Left lung (tissue), 10 donors: ENCODE results near the gene PLA2G2E. TPM values are rescaled to one million over a fixed set of nuclear protein-coding genes. Genes with fewer than 3 reads are reported as not detected.
A peak's percentile ranks its signal among the peaks of the same experiment; 100 is the strongest.
"Not testable (repeated sequence)": the region's sequence is repeated elsewhere in the genome, so short reads cannot be mapped to it uniquely, and the experiment has no call there.

ENCODE experiments used
- ATAC-seq: fragments of 200-7000 bp; cut with Tn5 transposase; one replicate; pipeline ENCODE4 v1.9.1; 2020; ENCODE audit warnings: moderate library complexity
- DNase-seq, 4 donors: peaks; one replicate each; pipeline ENCODE4 v3.0.0-alpha.2; 2013 to 2020
- H3K27ac ChIP-seq, 2 donors: fragments of 200-600 bp; sonication (generic) in 1 of 2; one replicate each; pipeline versions ENCODE4 v1.5.0 to v1.8.0; 2020 to 2021
- H3K27me3 ChIP-seq, 2 donors: fragments of 200-600 bp; sonication (generic) in 1 of 2; one replicate each; pipeline versions ENCODE4 v1.5.0 to v1.8.0; 2020 to 2021
- H3K36me3 ChIP-seq, 2 donors: fragments of 200-600 bp; sonication (generic) in 1 of 2; one replicate each; pipeline versions ENCODE4 v1.5.0 to v1.8.0; 2020 to 2021
- H3K4me1 ChIP-seq, 2 donors: fragments of 200-600 bp; one replicate each; pipeline ENCODE4 v1.8.0; 2021
- H3K4me3 ChIP-seq, 2 donors: fragments of 200-600 bp; sonication (generic) in 1 of 2; one replicate each; pipeline versions ENCODE4 v1.5.0 to v1.8.0; 2020 to 2021; ENCODE audit warnings: mild to moderate bottlenecking in 1 of 2
- H3K9me3 ChIP-seq, 2 donors: fragments of 200-600 bp; sonication (generic) in 1 of 2; one replicate each; pipeline versions ENCODE4 v1.5.0 to v1.8.0; 2020 to 2021
- intact Hi-C, 2 donors: fragments of 100-400 bp; cut with DNase I; formaldehyde crosslinking; loops; one replicate each; pipeline versions ENCODE4 v1.11.2 to v1.14.2; 2022
- polyA plus RNA-seq, 6 donors: library from polyadenylated mRNA; unstranded; fragments of 120-200 nt; gene quantifications; one replicate each; pipeline ENCODE4 v1.2.1, GENCODE V29; 2013; ENCODE audit not compliant: insufficient read length in 6 of 6
- total RNA-seq, 2 donors: library from RNA; stranded (reverse); fragmentation: NEBNext Ultra II Directional; extraction: Animal tissue kit (Norgen Biotek cat#: 25700); gene quantifications; one replicate each; pipeline ENCODE4 v1.2.1, GENCODE V29; 2021
- TF ChIP-seq, protein P1 (sequence below), 2 donors: fragments of 200-600 bp; sonication (generic) in 1 of 2; IDR thresholded peaks; one replicate each; pipeline versions ENCODE4 v1.5.0 to v1.8.0; 2021; ENCODE audit warnings: antibody characterized with exemption in 2 of 2
- donor health status: DM: no; HTN: yes; CAD: no.
- donor health status: DM: no; HTN: no; CAD: no.

The PLA2G2E gene
- total and polyA plus RNA-seq, 8 donors: not detected

DNA sequence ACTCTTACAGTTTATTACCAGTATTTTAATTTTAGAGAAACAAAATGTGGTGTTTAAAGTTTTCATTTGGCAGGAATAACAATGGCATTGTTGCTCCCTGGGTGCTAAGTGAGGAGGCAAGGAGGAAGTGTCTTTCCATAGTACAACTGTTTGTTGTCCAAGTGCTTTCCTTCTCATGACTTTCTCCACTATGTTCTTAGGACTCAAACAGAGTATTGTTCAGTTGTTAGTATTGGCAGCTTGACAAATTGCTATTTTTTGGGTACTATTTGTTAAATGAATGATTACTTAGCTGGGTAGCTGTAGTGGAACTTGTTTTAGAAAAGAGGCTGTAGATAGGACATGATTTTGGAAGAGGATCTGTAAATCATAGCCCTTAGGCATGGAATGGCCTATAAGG is 33.8 kb downstream of the PLA2G2E start:
- H3K4me3 ChIP-seq: no peak overlapping the region
- H3K36me3 ChIP-seq: peaks cover 0 to 37% of the 10 kb centered on the region in 2 donors
- DNase-seq: no peak
- TF ChIP-seq, protein P1, sequence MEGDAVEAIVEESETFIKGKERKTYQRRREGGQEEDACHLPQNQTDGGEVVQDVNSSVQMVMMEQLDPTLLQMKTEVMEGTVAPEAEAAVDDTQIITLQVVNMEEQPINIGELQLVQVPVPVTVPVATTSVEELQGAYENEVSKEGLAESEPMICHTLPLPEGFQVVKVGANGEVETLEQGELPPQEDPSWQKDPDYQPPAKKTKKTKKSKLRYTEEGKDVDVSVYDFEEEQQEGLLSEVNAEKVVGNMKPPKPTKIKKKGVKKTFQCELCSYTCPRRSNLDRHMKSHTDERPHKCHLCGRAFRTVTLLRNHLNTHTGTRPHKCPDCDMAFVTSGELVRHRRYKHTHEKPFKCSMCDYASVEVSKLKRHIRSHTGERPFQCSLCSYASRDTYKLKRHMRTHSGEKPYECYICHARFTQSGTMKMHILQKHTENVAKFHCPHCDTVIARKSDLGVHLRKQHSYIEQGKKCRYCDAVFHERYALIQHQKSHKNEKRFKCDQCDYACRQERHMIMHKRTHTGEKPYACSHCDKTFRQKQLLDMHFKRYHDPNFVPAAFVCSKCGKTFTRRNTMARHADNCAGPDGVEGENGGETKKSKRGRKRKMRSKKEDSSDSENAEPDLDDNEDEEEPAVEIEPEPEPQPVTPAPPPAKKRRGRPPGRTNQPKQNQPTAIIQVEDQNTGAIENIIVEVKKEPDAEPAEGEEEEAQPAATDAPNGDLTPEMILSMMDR (IDR thresholded peaks at IDR 0.05): no peak
- H3K4me1 ChIP-seq: peaks cover 7 to 16% of the 10 kb centered on the region in 2 donors
- H3K27me3 ChIP-seq: no peaks in the 10 kb centered on the region
- no peak for ATAC-seq
- no peaks in the 10 kb centered on the region for H3K9me3 ChIP-seq
- intact Hi-C loops: no loop called here
- H3K27ac ChIP-seq: no peak overlapping the region

DNA sequence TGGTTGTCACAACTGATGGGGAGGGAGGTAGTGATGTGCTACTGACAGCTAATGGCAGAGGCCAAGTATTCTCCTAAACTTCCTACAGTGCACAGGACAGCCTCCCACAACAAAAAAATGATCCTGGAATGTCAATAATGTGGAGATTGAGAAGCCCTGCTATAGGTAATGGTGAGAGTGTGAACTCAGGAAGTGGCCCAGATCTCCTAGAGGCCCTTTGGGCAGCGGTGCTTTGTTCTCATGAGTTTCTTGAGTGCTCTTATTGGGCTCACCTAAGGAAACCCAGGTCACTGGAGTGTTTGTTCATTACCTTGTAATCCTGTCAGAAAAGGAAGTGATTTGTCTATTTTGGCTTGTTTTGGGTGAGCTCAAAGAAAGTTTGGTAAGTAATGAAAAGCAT is 35.3 kb downstream of the PLA2G2E start:
- TF ChIP-seq, protein P1 (IDR thresholded peaks at IDR 0.05): no peak
- intact Hi-C loops: no loop called here
- ATAC-seq (peak; percentile 78), DNase-seq (peak in 1 of 4 donors; percentile 24)
- no peaks in the 10 kb centered on the region for H3K9me3 ChIP-seq
- peaks cover 13 to 27% of the 10 kb centered on the region in 2 donors for H3K4me1 ChIP-seq
- H3K27me3 ChIP-seq: no peaks in the 10 kb centered on the region
- peaks cover 0 to 23% of the 10 kb centered on the region in 2 donors for H3K36me3 ChIP-seq
- H3K27ac ChIP-seq: no peak overlapping the region
- H3K4me3 ChIP-seq: no peak overlapping the region

DNA sequence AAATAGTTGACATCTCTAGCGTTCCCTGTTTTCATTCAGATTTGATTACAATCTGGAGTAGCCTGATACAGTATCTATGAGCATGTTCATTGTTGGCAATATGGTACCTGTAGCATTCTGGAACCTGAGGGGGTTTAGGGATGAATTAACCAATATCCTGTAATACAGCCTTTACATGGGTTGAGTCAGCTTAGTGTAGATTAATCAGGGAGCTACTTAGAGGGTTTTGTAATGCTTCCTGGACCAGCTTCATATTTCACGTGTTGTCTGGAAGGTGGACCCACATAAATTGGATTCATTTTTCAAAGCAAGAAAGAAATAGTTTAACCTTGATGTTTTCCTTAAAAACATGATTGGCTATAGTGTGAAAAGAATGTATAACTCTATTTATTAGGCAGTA is 37.6 kb downstream of the PLA2G2E start:
- Histone ChIP-seq H3K9me3 (no peaks in the 10 kb centered on the region), H3K27ac (no peak overlapping the region), H3K4me1 (peaks cover 16 to 33% of the 10 kb centered on the region in 2 donors), H3K27me3 (no peaks in the 10 kb centered on the region), H3K36me3 (peaks cover 0 to under 1% of the 10 kb centered on the region in 2 donors), H3K4me3 (no peak overlapping the region)
- DNase-seq: no peak
- no peak for ATAC-seq
- TF ChIP-seq, protein P1 (IDR thresholded peaks at IDR 0.05): no peak
- intact Hi-C loops: no loop called here

DNA sequence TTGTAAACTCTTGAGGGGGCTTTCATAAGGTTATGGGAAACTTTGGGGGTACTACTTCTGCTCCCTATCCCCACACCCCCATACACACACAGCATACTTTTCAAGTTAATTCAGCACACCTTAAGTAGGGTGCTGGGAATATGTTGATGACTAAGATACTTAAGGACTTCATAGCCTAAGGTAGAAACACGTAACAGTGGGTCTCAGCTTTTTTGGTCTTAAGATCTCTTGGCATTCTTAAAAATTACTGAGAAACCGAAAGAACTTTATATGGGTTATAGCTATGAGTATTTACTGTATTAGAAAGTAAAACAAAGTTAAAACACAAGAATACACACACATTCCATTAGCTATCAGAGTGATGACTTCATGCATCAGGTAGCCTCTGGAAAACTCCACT is 39.1 kb downstream of the PLA2G2E start:
- TF ChIP-seq, protein P1 (IDR thresholded peaks at IDR 0.05): no peak
- Histone ChIP-seq H3K27me3 (no peaks in the 10 kb centered on the region), H3K4me3 (peak overlapping the region in 1 of 2 donors; percentile 89), H3K4me1 (peaks cover 16 to 31% of the 10 kb centered on the region in 2 donors), H3K9me3 (no peaks in the 10 kb centered on the region), H3K27ac (peak overlapping the region in 1 of 2 donors; percentile 50), H3K36me3 (no peaks in the 10 kb centered on the region)
- DNase-seq (no peak), ATAC-seq (peak; percentile 45)
- intact Hi-C loops: no loop called here

DNA sequence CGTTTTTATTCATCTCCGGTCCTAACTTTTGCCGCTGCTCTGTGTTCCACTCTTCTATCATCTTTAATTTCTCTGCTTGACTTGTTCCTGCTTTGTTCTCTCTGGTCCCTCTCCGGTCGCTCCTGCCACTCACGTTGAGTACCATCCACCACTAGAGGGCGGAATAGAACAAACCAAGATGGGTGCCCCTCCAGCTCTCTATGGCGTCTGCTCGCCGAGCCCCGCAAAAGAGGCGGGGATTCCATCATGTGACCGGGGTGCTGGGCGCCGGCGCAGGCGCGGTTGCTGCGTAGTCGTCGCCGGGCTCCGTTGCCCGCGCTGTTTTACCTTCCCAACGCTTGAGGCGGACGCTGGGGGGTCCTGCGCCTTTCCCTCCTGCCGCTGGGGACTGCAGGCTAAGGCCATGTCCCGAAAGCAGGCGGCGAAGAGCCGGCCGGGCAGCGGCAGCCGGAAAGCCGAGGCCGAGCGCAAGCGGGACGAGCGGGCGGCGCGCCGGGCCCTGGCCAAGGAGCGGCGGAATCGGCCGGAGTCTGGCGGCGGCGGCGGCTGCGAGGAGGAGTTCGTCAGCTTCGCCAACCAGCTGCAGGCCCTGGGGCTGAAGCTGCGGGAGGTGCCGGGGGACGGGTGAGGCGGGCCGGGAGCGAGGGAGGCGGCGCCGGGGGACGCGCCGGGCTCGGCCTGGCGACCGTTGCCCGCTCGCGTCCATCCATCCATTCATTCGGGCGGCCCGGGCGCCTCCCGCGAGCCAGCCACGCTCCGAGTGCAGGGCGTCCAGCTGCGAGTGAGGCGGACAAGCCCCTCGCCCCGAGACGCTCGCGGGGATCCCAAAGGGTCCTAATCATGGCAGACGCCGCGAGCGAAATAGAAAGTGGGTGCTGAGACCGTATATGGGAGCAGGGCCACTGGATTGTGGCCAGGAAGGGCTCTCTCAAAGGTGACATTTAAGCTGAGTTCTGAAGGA is 41.0 kb downstream of the PLA2G2E start, which contains the start of gene OTUD3:
Gene OTUD3, plus strand, starts transcription at position 285 of the 961 bp plus-strand sequence. Its CDS starts 119 bp downstream, at position 404.
- intact Hi-C loops: no loop called here
- H3K27me3 ChIP-seq: peaks cover 0 to 8% of the 10 kb centered on the region in 2 donors
- H3K27ac ChIP-seq: peak within 1 kb of the TSS; percentile 91 to 93
- H3K4me3 ChIP-seq: peak within 1 kb of the TSS; percentile 87 to 89
- no peaks in the 10 kb centered on the region for H3K36me3 ChIP-seq
- peak; percentile 96 to 99 (median 96) for DNase-seq
- H3K4me1 ChIP-seq: peaks cover 16 to 26% of the 10 kb centered on the region in 2 donors
- H3K9me3 ChIP-seq: no peaks in the 10 kb centered on the region
- peak; percentile 95 for ATAC-seq
- TF ChIP-seq, protein P1 (IDR thresholded peaks at IDR 0.05): peak; percentile 89 to 94

DNA sequence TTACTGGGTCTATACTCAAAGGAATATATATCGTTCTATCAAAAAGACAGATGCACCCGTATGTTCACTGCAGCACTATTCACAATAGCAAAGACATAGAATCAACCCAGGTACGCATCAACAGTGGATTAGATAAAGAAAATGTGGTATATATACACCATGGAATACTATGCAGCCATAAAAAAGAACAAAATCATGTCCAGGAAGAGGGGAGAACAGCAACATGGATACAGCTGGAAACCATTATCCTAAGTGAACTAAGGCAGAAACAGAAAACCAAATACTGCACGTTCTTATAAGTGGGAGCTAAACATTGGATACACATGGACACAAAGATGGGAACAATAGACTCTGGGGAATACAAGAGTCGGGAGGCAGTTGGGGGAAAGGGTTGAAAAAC is 42.6 kb downstream of the PLA2G2E start:
- ATAC-seq, intact Hi-C loops: not testable (repeated sequence)

More for the DNA sequence above, 42.6 kb downstream of the PLA2G2E start:
- H3K27ac ChIP-seq, H3K36me3 ChIP-seq, H3K9me3 ChIP-seq, DNase-seq, H3K4me3 ChIP-seq: not testable (repeated sequence)
- Histone ChIP-seq H3K4me1 (peaks cover 16 to 26% of the 10 kb centered on the region in 2 donors), H3K27me3 (peaks cover 0 to 20% of the 10 kb centered on the region in 2 donors)
